Stomach (tissue), 4 donors: ENCODE measurements around the gene ARFGAP2.

Experiments
- EP300 ChIP-seq: sonication (generic); formaldehyde crosslinking; IDR thresholded peaks from one replicate; pipeline ENCODE4 v1.6.1; 2017; ENCODE audit warnings: antibody characterized with exemption
- POLR2A ChIP-seq, 4 donors: fragments of 450-650 bp; IDR thresholded peaks; one replicate each; pipeline ENCODE4 v1.6.1; 2016; ENCODE audit warnings: antibody characterized with exemption in 4 of 4, control low read depth in 2 of 4, mild to moderate bottlenecking in 1 of 4, moderate library complexity in 1 of 4
- POLR2AphosphoS5 ChIP-seq, 3 donors: sonication (generic); formaldehyde crosslinking; IDR thresholded peaks; one replicate each; pipeline ENCODE4 v1.6.1; 2016; ENCODE audit warnings: antibody characterized with exemption in 3 of 3
- TF ChIP-seq, protein P1 (sequence below), 7 experiments: fragments of 450-650 bp in 4 of 7; fragments of 200-600 bp in 3 of 7; sonication (generic) in 3 of 7; IDR thresholded peaks; one replicate each; pipeline ENCODE4 v1.5.1; 2016 to 2019; ENCODE audit warnings: antibody characterized with exemption in 7 of 7, control low read depth in 2 of 7, mild to moderate bottlenecking in 1 of 7

GRCh38 chr11:47163193-47163592 lies 13.5 kb downstream of the ARFGAP2 start:
- TF ChIP-seq, protein P1, sequence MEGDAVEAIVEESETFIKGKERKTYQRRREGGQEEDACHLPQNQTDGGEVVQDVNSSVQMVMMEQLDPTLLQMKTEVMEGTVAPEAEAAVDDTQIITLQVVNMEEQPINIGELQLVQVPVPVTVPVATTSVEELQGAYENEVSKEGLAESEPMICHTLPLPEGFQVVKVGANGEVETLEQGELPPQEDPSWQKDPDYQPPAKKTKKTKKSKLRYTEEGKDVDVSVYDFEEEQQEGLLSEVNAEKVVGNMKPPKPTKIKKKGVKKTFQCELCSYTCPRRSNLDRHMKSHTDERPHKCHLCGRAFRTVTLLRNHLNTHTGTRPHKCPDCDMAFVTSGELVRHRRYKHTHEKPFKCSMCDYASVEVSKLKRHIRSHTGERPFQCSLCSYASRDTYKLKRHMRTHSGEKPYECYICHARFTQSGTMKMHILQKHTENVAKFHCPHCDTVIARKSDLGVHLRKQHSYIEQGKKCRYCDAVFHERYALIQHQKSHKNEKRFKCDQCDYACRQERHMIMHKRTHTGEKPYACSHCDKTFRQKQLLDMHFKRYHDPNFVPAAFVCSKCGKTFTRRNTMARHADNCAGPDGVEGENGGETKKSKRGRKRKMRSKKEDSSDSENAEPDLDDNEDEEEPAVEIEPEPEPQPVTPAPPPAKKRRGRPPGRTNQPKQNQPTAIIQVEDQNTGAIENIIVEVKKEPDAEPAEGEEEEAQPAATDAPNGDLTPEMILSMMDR (IDR thresholded peaks at IDR 0.05) = no peak
- TF ChIP-seq EP300 (no peak), POLR2A (IDR thresholded peaks at IDR 0.05) (no peak), POLR2AphosphoS5 (IDR thresholded peaks at IDR 0.05) (no peak)
